DMS 273 (cell line): ENCODE data around the gene CBFB.

Experiments used
- DNase-seq: peaks from one replicate; lab custom pipeline; 2025; ENCODE audit not compliant: unreplicated experiment; lab: John Stamatoyannopoulos, UW

CBFB gene

GRCh38 chr16:67091906-67092566 is 63.1 kb downstream of the CBFB start:
- no peak for DNase-seq

GRCh38 chr16:67093098-67093726 is 64.3 kb downstream of the CBFB start:
- DNase-seq = no peak

GRCh38 chr16:67098599-67098998 is 69.7 kb downstream of the CBFB start:
- no peak for DNase-seq

GRCh38 chr16:67100569-67101310 is 71.8 kb downstream of the CBFB start:
- peak; percentile 53 for DNase-seq

- DNase-seq = no peak
Measured at GRCh38 chr16:67101311-67102082, 72.5 kb downstream of the CBFB start.

GRCh38 chr16:67104061-67104460 is 75.1 kb downstream of the CBFB start:
- peak; percentile 78 for DNase-seq

DNA sequence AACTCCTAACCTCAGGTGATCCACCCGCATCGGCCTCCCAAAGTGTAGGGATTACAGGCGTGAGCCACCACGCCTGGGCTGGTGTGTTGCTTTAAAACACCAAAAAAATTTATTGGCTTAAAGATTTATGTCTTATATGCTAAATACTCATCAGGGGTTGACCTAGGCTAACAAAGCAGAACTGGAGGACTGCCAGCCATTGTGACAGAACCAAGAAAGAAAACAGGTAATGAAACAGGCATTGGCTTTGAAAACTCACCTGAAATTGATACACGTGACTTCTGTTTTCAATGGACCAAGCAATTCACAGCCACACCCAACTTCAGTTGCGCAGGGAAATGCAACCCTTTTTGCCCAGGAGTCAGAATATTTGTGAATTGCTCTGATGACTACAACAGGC is 75.9 kb downstream of the CBFB start:
- no peak for DNase-seq

DNA sequence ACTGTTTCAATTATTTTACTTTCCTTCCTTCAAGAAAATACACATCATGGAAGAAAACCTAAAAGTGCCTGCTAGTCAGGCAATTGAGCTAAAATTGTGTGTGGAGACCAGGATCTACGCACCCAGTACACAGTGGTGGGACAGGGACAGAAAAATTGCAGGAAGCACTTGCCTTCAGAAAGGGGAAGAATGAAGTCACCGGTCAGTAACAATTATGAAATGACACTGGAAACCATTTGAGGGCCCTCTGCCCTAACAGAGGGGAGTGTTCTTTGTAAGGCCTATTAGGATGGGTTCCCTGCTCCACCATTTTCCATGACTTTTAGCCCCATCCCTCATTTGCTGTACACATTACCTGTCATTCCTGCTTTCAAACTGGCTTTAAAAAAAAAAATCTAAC is 76.3 kb downstream of the CBFB start:
- no peak for DNase-seq

DNA sequence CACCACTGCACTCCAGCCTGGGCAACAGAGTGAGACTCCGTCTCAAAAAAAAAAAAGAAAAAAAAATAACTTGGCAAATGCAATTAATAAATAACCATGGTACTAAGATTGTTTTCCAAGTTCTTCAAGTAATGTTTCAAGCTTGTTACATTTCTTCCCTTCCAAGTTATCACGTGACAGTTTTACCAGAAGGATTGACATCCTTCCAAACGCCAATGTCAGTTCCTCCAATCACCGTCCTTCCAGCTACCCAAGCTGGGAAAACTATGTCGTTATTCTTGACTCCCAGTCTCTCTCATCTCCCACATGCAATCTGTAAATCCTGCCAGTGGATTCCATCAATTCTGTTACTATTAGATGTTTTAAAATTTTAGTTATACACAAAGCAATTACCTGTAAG is 76.9 kb downstream of the CBFB start:
- DNase-seq = peak; percentile 29

GRCh38 chr16:67108489-67108888 is 79.5 kb downstream of the CBFB start:
- no peak for DNase-seq

DNA sequence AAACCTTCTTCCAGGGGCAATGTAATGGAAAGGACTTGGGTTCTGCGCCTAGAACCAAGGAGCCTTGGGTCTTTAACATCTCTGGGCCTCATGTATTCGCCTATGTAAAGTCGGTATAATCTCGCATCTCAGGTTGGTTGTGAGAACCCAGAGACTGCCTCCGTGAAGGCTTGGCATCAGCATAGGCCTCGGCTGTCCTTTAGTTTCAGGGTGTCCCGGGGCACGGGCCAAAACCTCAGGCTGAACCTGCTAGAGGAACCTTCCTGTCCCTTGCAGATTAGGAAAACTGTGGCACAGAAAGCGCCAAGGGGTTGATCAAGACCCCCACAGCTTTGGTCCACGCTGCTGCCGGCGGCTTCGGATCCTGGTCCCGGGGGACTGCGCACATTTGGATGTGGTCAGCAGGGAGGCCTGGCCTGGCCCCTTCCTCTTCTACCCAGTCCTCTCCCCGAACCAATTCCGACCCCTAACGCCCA is 80.0 kb downstream of the CBFB start:
- no peak for DNase-seq

- DNase-seq = peak; percentile 96
Measured at GRCh38 chr16:67109407-67110135, 80.6 kb downstream of the CBFB start, which contains the start of gene PHAF1. TSS of gene PHAF1 (plus strand) at chr16:67109941. CDS start at chr16:67110176, 235 bp downstream.

DNA sequence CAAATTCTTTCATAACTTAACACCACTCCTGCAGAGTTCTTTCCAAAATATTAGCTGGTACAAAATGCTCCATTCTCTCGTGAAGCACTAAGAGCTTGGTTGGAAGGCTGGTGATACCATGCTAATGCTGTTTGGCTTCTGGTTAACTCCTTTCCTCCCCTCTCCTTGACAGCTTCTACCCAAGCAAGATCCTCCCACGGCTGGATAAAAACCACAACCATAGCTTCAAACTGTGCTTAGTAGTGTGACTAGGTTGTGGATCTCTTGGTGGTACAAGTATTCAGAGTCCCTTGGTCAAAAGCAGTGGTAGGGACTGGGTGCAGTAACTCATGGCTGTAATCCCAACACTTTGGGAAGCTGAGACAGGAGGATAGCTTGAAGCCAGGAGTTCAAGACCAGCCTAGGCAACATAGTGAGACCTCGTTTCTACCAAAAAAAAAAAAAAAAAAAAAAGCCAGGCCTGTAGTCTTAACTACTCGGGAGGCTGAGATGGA is 83.0 kb downstream of the CBFB start:
- no peak for DNase-seq

GRCh38 chr16:67112591-67113399 is 83.8 kb downstream of the CBFB start:
- DNase-seq = no peak

DNA sequence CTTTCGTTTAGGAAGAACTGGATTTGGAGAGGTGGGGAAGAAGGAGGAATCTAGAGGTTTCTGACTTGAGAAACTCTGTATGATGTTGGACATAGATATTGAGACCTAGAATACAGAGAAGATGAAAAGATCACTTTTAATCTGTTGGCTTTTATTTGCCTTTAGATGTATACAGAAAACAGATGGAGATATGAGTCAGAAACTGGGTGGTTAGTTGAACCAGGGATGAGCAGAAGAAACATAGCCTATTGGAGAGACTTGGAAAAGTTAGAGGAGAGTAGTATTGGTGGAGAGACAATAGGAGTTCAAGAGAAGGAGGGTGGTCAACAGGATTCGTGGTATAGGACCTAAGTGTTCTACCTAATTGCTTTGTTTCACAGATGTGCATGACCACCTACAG is 85.8 kb downstream of the CBFB start:
- no peak for DNase-seq

DNA sequence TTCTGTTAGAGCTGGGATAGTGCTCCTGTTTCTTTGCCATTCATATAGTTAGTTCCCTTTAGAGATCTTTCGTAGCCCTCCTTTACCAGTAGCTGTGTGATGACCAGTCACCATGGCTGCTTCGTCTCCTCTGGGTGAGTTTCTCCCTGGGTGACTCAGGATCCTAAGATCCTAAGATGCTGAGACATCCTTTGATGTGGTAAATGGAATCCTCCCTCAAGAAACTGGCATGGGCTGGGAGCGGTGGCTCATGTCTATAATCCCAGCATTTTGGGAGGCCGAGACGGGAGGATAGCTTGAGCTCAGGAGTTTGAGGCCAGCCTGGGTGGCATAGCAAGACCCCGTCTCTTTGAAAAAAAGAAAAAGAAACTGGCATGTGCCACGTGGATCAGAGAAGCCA is 86.7 kb downstream of the CBFB start:
- DNase-seq = no peak

DNA sequence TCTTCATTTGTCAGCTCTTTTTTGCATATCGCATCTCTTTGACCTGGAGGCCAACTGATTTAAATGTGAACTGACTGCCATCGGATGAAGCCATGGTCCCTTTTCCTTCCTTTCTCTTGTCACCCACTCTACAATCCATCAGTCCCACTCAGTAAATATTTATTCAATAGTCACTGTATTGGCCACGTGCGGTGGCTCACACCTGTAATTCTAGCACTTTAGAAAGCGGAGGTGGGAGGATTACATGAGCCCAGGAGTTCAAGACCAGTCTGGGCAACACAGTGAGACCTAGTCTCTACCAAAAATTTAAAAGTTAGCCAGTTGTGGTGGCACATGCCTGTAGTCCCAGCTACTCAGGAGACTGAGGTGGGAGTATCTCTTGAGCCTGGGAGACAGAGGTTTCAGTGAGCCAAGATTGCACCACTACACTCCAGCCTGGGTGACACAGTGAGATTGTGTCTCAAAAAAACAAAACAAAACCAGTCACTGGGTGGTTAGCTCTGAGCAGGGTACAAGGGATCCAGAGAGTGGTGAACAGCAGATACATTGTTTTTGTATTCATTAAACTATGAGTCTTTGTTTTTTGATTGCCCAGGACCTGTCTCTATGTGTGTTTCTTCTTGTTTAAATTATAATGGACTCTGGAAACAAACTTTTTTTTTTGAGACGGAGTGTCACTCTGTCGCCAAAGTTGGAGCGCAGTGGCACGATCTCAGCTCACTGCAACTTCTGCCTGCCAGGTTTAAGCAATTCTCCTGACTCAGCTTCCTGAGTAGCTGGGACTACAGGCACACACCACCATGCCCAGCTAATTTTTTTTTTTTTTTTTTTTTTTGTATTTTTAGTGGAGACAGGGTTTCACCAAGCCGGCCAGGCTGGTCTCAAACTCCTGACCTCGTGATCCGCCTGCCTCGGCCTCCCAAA is 87.7 kb downstream of the CBFB start:
- no peak for DNase-seq

GRCh38 chr16:67117716-67118115 is 88.8 kb downstream of the CBFB start:
- no peak for DNase-seq

DNA sequence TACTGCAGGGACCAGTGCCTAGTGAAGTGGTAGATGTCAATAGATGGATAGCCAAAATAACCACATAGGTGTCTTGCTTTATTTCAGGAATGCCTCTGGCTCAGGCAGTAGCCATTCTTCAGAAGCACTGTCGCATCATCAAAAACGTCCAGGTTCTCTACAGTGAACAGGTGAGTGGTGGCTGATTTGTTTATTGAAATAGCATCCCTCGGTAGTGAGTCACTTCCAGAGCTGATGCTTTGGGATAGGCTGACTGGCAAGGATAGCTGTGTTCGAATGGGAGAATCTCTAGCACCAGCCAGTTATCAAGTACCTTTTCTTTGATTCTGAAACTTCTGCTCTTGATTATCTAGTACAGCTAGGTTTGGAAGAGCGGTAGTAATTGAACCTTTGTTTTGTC is 91.1 kb downstream of the CBFB start:
- no peak for DNase-seq
